Gastroesophageal sphincter (tissue), 4 donors: Measurements from ENCODE around the gene DIAPH2. TPM values are rescaled to one million over a fixed set of nuclear protein-coding genes. Genes with fewer than 3 reads are reported as not detected.

Experiments used
- ATAC-seq: fragments of 150-250 bp; one replicate; pipeline ENCODE4 v1.9.1; 2016; ENCODE audit warnings: mild to moderate bottlenecking, moderate library complexity
- H3K27ac ChIP-seq, 4 donors: fragments of 200-600 bp; sonication (generic) in 3 of 4; 1 replicate in 3 of 4; 2 replicates in 1 of 4; pipeline ENCODE4 v1.5.1; 2016 to 2019
- H3K27me3 ChIP-seq: fragments of 200-600 bp; sonication (generic); one replicate; pipeline ENCODE4 v1.5.1; 2019
- H3K36me3 ChIP-seq, 2 donors: fragments of 200-600 bp; sonication (generic); one replicate each; pipeline ENCODE4 v1.5.1; 2019; ENCODE audit warnings: control low read depth in 1 of 2
- H3K4me1 ChIP-seq, 3 donors: fragments of 200-600 bp; sonication (generic); 1 replicate in 2 of 3; 2 replicates in 1 of 3; pipeline ENCODE4 v1.5.1; 2016 to 2019; ENCODE audit warnings: control low read depth in 2 of 3
- H3K4me3 ChIP-seq, 2 donors: fragments of 200-600 bp; sonication (generic); one replicate each; pipeline ENCODE4 v1.5.1; 2019; ENCODE audit warnings: mild to moderate bottlenecking in 1 of 2, moderate library complexity in 1 of 2
- H3K9me3 ChIP-seq, 3 donors: fragments of 200-600 bp; sonication (generic); one replicate each; pipeline ENCODE4 v1.5.1; 2017 to 2019; ENCODE audit warnings: control low read depth in 2 of 3
- EP300 ChIP-seq: sonication (generic); formaldehyde crosslinking; IDR thresholded peaks from one replicate; pipeline ENCODE4 v1.6.1; 2017; ENCODE audit warnings: antibody characterized with exemption, mild to moderate bottlenecking
- POLR2A ChIP-seq, 2 donors: fragments of 450-650 bp; IDR thresholded peaks; one replicate each; pipeline ENCODE4 v1.6.1; 2017; ENCODE audit warnings: antibody characterized with exemption in 2 of 2, mild to moderate bottlenecking in 2 of 2, moderate library complexity in 1 of 2
- POLR2AphosphoS5 ChIP-seq: sonication (generic); formaldehyde crosslinking; IDR thresholded peaks from one replicate; pipeline ENCODE4 v1.6.1; 2017; ENCODE audit warnings: antibody characterized with exemption
- WGBS, 2 donors: methylation state at CpG; one replicate each; pipeline ENCODE4 v1.1.5; 2018; ENCODE audit warnings: low coverage in 1 of 2; 5-methylcytosine and 5-hydroxymethylcytosine counted together
- total RNA-seq, 4 donors: library from RNA; depleted of rRNA; stranded (reverse); fragments of >200 nt; gene quantifications; one replicate each; pipeline ENCODE4 v1.1.0, GENCODE V29; 2016
- TF ChIP-seq, protein P1 (sequence below), 4 experiments: fragments of 200-600 bp in 2 of 4; fragments of 450-650 bp in 2 of 4; sonication (generic) in 1 of 4; IDR thresholded peaks; one replicate each; pipeline ENCODE4 v1.5.1; 2017 to 2019; ENCODE audit warnings: antibody characterized with exemption in 4 of 4, mild to moderate bottlenecking in 2 of 4, moderate library complexity in 2 of 4

DIAPH2 gene
- total RNA-seq, 4 donors from 2014 or later: 46.1 to 93.9 (median 76.5) TPM

DNA sequence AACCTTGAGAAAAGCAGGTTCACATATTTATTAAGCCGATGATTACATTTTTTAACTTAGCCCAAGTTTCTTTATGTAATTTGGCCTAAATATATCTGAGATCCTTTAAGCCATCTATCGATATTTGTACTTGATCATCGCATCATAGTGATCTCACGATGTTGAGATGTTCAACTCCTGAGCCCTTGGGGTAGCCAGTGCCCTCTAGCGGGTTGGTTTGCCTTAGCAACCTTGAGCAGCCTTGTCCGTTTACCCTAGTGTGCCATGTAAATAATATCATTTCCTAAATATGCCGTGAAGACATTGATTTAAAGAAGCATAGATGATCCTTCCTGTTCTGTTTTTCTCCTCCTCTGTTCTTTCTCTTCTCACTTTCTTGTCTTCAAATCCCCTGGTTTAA, 631.3 kb downstream of the DIAPH2 start:
- Histone ChIP-seq H3K27ac (no peak overlapping the region), H3K27me3 (no peaks in the 10 kb centered on the region), H3K36me3 (no peaks in the 10 kb centered on the region), H3K4me1 (no peaks in the 10 kb centered on the region), H3K9me3 (no peaks in the 10 kb centered on the region), H3K4me3 (no peak overlapping the region)
- no peak for ATAC-seq
- TF ChIP-seq, protein P1, sequence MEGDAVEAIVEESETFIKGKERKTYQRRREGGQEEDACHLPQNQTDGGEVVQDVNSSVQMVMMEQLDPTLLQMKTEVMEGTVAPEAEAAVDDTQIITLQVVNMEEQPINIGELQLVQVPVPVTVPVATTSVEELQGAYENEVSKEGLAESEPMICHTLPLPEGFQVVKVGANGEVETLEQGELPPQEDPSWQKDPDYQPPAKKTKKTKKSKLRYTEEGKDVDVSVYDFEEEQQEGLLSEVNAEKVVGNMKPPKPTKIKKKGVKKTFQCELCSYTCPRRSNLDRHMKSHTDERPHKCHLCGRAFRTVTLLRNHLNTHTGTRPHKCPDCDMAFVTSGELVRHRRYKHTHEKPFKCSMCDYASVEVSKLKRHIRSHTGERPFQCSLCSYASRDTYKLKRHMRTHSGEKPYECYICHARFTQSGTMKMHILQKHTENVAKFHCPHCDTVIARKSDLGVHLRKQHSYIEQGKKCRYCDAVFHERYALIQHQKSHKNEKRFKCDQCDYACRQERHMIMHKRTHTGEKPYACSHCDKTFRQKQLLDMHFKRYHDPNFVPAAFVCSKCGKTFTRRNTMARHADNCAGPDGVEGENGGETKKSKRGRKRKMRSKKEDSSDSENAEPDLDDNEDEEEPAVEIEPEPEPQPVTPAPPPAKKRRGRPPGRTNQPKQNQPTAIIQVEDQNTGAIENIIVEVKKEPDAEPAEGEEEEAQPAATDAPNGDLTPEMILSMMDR (IDR thresholded peaks at IDR 0.05): no peak
- no peak for TF ChIP-seq POLR2A (IDR thresholded peaks at IDR 0.05)
- TF ChIP-seq POLR2AphosphoS5: no peak
- no peak for TF ChIP-seq EP300
- 96 to 100% methylated on average over 1 to 3 of the region's 7 CpGs for WGBS, 2 donors

DNA sequence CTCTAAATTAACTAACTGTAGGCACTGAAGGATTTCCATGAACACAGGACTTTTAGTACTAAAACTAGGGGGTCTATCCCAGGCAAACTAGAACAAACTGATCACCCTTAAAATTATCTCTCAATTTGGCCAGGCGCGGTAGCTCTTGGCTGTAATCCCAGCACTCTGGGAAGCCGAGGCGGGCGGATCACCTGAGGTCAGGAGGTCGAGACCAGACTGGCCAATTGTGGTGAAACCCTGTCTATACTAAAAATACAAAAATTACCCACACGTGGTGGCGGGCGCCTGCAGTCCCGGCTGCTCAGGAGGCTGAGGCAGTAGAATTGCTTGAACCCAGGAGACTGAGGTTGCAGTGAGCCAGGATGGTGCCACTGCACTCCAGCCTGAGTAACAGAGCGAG, 635.7 kb downstream of the DIAPH2 start:
- H3K9me3 ChIP-seq: no peaks in the 10 kb centered on the region
- H3K27me3 ChIP-seq: no peaks in the 10 kb centered on the region
- H3K27ac ChIP-seq: no peak overlapping the region
- TF ChIP-seq EP300: no peak
- no peak for TF ChIP-seq POLR2AphosphoS5
- TF ChIP-seq POLR2A (IDR thresholded peaks at IDR 0.05): no peak
- TF ChIP-seq, protein P1 (IDR thresholded peaks at IDR 0.05): no peak
- WGBS, 2 donors: 40 to 90% methylated on average over 1 to 5 of the region's 11 CpGs
- H3K4me3 ChIP-seq: no peak overlapping the region
- H3K36me3 ChIP-seq: no peaks in the 10 kb centered on the region
- no peak for ATAC-seq
- H3K4me1 ChIP-seq: no peaks in the 10 kb centered on the region

DNA sequence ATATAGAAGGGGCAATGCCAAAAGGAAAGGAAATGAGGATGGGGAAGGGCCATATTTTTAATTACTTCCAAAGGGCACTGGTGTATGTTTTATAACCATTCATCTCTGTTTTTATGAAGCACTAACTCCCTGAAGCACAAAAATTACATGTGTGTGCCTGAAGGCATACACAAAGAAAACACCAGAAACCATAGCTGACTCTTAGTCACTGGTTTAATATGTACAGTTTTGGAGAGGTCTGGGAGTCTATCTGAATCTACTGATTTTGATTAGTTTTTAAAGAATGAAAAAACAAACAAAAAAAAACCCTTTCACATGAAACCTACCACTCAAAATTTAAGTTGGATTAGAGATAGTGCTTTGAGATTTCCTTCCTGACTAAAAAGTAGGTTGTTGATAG, 637.8 kb downstream of the DIAPH2 start:
- no peak for TF ChIP-seq POLR2A (IDR thresholded peaks at IDR 0.05)
- TF ChIP-seq POLR2AphosphoS5: no peak
- TF ChIP-seq EP300: no peak
- TF ChIP-seq, protein P1 (IDR thresholded peaks at IDR 0.05): no peak
- Histone ChIP-seq H3K36me3 (no peaks in the 10 kb centered on the region), H3K9me3 (no peaks in the 10 kb centered on the region), H3K4me3 (no peak overlapping the region), H3K27me3 (no peaks in the 10 kb centered on the region), H3K27ac (no peak overlapping the region), H3K4me1 (no peaks in the 10 kb centered on the region)
- no peak for ATAC-seq

DNA sequence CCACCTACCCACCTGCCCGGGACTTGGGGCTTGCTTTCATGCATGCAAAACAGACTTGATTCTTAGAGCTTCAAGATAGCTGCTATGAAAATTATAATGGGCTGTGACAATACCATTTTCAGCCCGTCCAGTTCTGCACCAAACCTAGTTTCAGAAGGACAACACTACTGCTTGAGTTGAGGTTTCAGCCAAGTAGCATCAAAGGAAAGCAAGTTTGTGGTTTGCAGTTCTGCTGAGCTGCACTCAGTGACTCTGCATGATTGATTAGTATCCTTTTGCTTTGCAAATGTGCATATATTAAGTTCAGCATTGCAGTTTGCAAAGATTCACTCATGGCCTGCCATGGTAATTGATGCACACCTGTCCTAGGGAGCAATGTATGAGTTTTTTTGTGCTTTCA, 641.8 kb downstream of the DIAPH2 start:
- H3K4me3 ChIP-seq: no peak overlapping the region
- WGBS, 2 donors: 83% methylated on average over 2 of the region's 2 CpGs; no CpG with 5 or more reads in 1 of the 2 donors
- H3K4me1 ChIP-seq: no peaks in the 10 kb centered on the region
- H3K9me3 ChIP-seq: no peaks in the 10 kb centered on the region
- ATAC-seq: no peak
- no peak overlapping the region for H3K27ac ChIP-seq
- no peaks in the 10 kb centered on the region for H3K36me3 ChIP-seq
- no peaks in the 10 kb centered on the region for H3K27me3 ChIP-seq
- no peak for TF ChIP-seq EP300
- TF ChIP-seq POLR2AphosphoS5: no peak
- no peak for TF ChIP-seq POLR2A (IDR thresholded peaks at IDR 0.05)
- TF ChIP-seq, protein P1 (IDR thresholded peaks at IDR 0.05): no peak

DNA sequence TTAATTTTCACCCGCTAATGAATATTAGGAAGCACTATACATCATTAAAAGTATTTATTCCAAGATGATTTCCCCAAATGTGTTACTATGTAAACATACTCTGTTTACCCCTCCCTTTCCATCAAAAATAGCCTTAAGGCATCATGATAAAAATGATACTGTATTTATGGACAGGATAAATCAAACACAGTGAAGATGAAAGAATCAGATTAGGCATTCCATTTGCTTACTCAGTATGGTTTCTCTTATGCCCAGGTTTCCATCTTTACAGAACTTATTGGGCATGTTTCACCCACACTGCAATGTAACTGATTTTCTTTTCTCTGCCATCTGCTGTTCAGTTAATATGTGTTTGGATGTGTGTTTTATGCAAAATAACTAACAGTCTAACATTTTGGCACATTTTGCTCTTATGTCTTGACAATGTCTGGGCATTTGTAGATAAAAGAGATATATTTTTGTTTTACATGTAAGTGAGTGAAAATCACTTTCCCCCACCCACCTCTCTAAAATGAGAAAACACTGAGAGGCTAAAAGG, 644.3 kb downstream of the DIAPH2 start:
- TF ChIP-seq, protein P1 (IDR thresholded peaks at IDR 0.05): no peak
- TF ChIP-seq POLR2AphosphoS5: no peak
- TF ChIP-seq EP300: no peak
- no peak for TF ChIP-seq POLR2A (IDR thresholded peaks at IDR 0.05)
- Histone ChIP-seq H3K9me3 (no peaks in the 10 kb centered on the region), H3K27me3 (no peaks in the 10 kb centered on the region), H3K36me3 (no peaks in the 10 kb centered on the region), H3K27ac (no peak overlapping the region), H3K4me1 (no peaks in the 10 kb centered on the region), H3K4me3 (no peak overlapping the region)
- WGBS, 2 donors: 91 to 100% methylated on average over 1 of the region's 1 CpG
- ATAC-seq: no peak
